Pons (tissue), 1 donor: ENCODE results near the gene TIMM8A.
"Not testable (repeated sequence)": the region's sequence is repeated elsewhere in the genome, so short reads cannot be mapped to it uniquely, and the experiment has no call there.

Source experiments
- DNase-seq: peaks from one replicate; pipeline ENCODE4 v3.0.0-alpha.2; 2016; ENCODE audit warnings: low spot score

Gene TIMM8A

DNA sequence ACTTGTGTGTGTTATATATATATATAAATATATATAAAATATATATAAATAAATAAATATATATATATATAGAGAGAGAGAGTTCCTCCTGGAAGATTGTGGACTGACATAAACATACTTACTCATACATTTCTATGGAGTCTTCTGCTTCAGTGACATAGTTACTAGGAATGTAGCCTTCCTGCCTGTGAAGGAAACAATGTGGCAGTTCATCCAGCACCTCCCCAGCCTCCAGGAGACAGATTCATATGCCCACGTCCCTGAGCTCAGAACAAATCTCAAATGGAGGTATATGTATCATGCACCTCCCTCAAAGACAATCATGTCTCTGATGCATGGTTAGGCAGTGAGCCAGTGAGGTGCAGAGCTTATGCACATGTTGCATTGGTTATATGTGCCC is 11.4 kb upstream of the TIMM8A start:
- no peak for DNase-seq

DNA sequence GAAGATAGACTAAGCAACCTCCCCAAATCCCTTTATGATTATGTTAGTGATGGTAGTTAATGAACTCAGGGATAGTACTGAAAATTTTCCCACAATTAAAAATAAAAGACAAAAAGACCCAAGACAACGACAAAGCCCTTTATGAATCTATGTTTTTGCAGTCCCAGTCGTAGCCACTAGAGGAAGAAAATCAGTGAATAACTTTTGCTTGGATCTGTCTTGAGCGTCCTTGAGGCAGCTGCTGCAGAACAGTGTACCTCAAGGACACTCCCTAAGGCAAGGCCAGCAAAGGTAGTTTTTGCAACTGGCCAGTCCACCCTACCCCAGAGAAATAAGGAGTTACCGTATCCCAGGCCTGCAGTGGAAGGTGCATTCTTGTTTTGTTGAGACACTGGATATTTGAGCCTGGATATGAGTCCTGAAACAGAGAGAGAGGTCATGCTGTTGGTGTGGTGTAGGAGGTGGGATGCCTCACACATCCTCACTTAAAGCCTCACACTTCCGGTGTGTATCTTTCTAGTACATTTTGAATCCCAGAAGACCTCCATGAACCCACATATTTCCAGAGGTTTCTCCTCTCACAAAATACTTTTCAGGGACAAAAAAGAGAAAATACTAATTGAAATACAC is 8.7 kb upstream of the TIMM8A start:
- DNase-seq, result no peak

DNA sequence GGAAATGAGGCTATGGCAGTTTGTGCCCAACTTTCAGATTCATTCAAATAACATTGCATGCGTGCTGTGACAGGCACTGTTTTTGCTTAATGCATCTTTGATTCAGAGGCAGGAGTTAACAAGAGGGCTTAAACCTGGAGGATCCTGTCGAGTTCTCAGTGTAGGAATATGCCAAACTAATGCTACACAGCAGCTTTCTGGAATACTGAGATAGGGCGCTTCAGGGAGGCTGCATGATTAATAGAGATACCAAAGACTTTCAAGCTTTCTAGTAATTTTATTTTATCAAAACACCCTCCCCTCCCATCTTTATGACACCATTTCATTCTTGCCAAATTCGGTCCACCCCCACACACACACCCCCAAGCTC is 636 bp upstream of the TIMM8A start:
- no peak for DNase-seq

DNA sequence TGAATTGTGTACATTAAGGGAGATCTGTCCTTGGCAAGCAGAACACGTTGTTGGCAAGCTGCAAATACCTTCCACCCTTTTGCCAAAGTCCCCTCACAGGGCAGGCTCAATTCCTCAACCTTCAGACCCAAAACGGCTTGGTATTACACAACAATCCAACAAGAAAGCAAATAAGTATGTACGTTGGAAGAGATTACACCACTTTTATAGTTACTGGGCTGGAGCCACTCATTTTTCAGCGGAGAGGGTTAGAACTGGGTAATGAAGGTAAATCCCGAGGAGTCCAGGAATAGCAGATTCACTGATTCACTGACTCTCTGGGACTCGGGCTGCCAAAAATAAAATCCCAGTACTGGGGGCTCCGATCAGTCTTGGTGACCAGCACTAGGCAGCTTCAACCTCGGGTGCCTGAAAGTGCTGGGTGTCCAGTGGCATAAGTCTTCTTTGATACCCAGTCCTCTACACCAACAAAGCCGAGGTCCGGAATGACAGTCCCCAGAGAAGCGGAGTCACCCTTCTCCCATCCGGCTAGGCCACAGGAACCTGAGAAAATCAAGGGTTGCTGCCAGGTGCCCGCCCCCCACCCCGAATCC is 587 bp downstream of the TIMM8A start:
- DNase-seq, result no peak

DNA sequence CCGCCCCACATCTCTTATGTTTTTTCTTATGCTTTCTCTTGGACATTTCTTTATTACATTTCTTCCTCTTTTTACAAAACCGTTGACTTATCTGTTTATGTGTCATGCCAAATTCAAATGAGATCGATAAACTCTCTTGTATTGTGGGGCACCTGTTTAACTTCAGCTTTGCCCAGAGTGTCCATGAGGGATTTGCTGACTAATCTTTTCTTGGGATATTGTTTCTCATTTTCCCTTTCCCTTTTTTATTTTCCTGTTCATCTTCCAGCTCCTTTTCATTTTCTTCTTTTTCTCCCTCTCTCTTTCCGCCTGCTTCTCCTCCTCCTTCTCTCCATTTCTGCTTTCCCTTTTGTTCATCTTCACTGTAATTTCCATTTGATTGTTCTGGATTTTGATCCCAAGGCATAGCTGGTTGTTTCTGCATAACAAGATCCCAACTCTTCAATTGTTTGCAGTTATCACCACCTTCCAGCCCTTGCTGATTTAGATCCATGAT is 10.7 kb downstream of the TIMM8A start:
- DNase-seq, result no peak

DNA sequence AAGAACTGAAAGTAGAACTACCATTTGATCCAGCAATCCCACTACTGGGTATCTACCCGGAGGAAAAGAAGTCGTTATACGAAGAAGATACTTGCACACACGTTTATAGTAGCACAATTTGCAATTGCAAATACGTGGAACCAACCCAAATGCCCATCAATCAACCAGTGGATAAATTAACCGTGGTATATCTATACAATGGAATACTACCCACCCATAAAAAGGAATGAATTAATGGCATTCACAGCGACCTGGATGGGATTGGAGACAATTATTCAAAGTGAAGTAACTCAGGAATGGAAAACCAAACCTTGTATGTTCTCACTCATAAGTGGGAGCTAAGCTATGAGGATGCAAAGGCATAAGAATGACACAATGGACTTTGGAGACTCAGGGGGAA is 14.2 kb downstream of the TIMM8A start:
- DNase-seq, result not testable (repeated sequence)

DNA sequence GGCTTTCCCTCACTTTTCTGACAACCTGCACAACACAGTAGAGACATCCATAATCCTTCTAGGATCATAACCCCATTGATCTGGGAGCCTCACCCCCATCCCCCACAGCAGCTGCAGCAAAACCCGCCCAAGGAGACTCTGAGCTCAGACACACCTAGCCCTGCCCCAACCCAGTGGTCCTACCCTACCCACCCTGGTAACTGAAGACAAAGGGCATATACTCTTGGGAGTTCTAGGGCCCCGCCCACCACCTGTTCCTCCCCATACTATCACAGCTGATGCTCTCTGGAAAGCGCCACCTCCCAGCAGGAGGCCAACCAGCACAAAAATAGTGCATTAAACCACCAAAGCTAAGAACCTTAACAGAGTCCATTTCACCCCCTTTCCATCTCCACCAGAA is 21.9 kb downstream of the TIMM8A start:
- not testable (repeated sequence) for DNase-seq

DNA sequence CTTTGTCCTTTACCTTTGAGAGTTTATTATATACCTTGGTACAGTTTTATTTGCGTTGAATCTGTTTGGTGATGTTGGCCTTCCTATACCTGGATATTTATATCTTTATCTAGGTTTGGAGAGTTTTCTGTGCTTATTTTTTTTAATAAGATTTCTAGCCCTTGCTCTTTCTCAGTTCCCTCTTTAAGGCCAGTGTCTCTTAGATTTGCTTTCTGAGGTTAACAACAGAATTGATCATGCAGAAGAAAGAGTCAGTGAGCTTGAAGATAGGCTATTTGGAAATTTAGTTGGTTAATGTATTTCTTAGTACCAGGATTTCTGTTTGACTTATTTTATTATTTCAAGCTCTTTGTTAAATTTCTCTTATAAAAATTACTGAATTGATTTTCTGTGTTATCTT is 44.8 kb downstream of the TIMM8A start:
- no peak for DNase-seq
